Glutamatergic neuron (in vitro differentiated cells): Measurements from ENCODE around the gene ATP2B2. TPM values are rescaled to one million over a fixed set of nuclear protein-coding genes. Genes with fewer than 3 reads are reported as not detected.

ENCODE experiments used
- DNase-seq: peaks from one replicate; pipeline ENCODE4 v3.0.0; 2022
- H3K27ac Mint-ChIP-seq: one replicate; pipeline ENCODE4 v1.8.0; 2020; ENCODE audit warnings: mild to moderate bottlenecking, mixed read lengths, inconsistent platforms; ENCODE audit not compliant: unreplicated experiment
- H3K27me3 Mint-ChIP-seq: one replicate; pipeline ENCODE4 v1.8.0; 2020; ENCODE audit warnings: mild to moderate bottlenecking, moderate library complexity, mixed read lengths, inconsistent platforms; ENCODE audit not compliant: unreplicated experiment
- H3K36me3 Mint-ChIP-seq: one replicate; pipeline ENCODE4 v1.8.0; 2020; ENCODE audit warnings: mild to moderate bottlenecking, mixed read lengths, inconsistent platforms; ENCODE audit not compliant: unreplicated experiment
- H3K4me1 Mint-ChIP-seq: one replicate; pipeline ENCODE4 v1.8.0; 2020; ENCODE audit warnings: mild to moderate bottlenecking, low read depth, mixed read lengths, inconsistent platforms; ENCODE audit not compliant: unreplicated experiment
- H3K4me3 Mint-ChIP-seq: one replicate; pipeline ENCODE4 v1.8.0; 2020; ENCODE audit warnings: mild to moderate bottlenecking, mixed read lengths, inconsistent platforms; ENCODE audit not compliant: unreplicated experiment
- H3K9me3 Mint-ChIP-seq: one replicate; pipeline ENCODE4 v1.8.0; 2020; ENCODE audit warnings: mild to moderate bottlenecking, moderate library complexity, mixed read lengths, inconsistent platforms; ENCODE audit not compliant: unreplicated experiment
- CTCF ChIP-seq: fragments of 200-600 bp; sonication (generic); IDR thresholded peaks from one replicate; pipeline ENCODE4 v1.5.0; 2021; ENCODE audit not compliant: partially characterized antibody, unreplicated experiment
- total RNA-seq: library from RNA; stranded (reverse); fragmentation: NEBNext Ultra II Directional; extraction: Animal tissue kit (Norgen Biotek cat#: 25700); gene quantifications from one replicate; pipeline ENCODE4 v1.2.1, GENCODE V29; 2021; ENCODE audit not compliant: unreplicated experiment

The ATP2B2 gene
- total RNA-seq, 1 donor from 2014 or later: 31.2 TPM

- DNase-seq: no peak
- Mint-ChIP-seq H3K9me3 (peaks cover 4% of the 10 kb centered on the region), H3K27ac (peak overlapping the region; percentile 31)
These were observed 135.0 kb downstream of the ATP2B2 start for GRCh38 chr3:10370429-10370828.

GRCh38 chr3:10368512-10368911 is 136.9 kb downstream of the ATP2B2 start:
- H3K27me3 Mint-ChIP-seq: peaks cover 2% of the 10 kb centered on the region
- H3K4me1 Mint-ChIP-seq: peaks cover 17% of the 10 kb centered on the region
- no peak for TF ChIP-seq CTCF
- peaks cover 7% of the 10 kb centered on the region for H3K9me3 Mint-ChIP-seq
- peaks cover 15% of the 10 kb centered on the region for H3K36me3 Mint-ChIP-seq
- no peak overlapping the region for H3K27ac Mint-ChIP-seq
- no peak overlapping the region for H3K4me3 Mint-ChIP-seq
- no peak for DNase-seq

More at GRCh38 chr3:10370429-10370828, 135.0 kb downstream of the ATP2B2 start:
- Mint-ChIP-seq H3K27me3 (peaks cover 5% of the 10 kb centered on the region), H3K4me3 (no peak overlapping the region), H3K36me3 (peaks cover 9% of the 10 kb centered on the region), H3K4me1 (peaks cover 14% of the 10 kb centered on the region)
- TF ChIP-seq CTCF: no peak

GRCh38 chr3:10367506-10367905 is 137.9 kb downstream of the ATP2B2 start:
- no peak for DNase-seq
- Mint-ChIP-seq H3K9me3 (peaks cover 9% of the 10 kb centered on the region), H3K4me3 (no peak overlapping the region), H3K27ac (peak overlapping the region; percentile 72), H3K4me1 (peaks cover 17% of the 10 kb centered on the region), H3K36me3 (peaks cover 19% of the 10 kb centered on the region), H3K27me3 (peaks cover 2% of the 10 kb centered on the region)
- TF ChIP-seq CTCF: no peak

GRCh38 chr3:10366651-10367101 is 138.7 kb downstream of the ATP2B2 start:
- H3K36me3 Mint-ChIP-seq: peaks cover 22% of the 10 kb centered on the region
- no peak for TF ChIP-seq CTCF
- no peak overlapping the region for H3K4me3 Mint-ChIP-seq
- peaks cover 20% of the 10 kb centered on the region for H3K4me1 Mint-ChIP-seq
- H3K27me3 Mint-ChIP-seq: peaks cover 2% of the 10 kb centered on the region
- H3K27ac Mint-ChIP-seq: peak overlapping the region; percentile 39
- no peak for DNase-seq
- H3K9me3 Mint-ChIP-seq: peaks cover 9% of the 10 kb centered on the region

- H3K4me1 Mint-ChIP-seq: peaks cover 24% of the 10 kb centered on the region
- H3K27me3 Mint-ChIP-seq: peaks cover 2% of the 10 kb centered on the region
- peaks cover 24% of the 10 kb centered on the region for H3K36me3 Mint-ChIP-seq
- no peak overlapping the region for H3K27ac Mint-ChIP-seq
- peaks cover 7% of the 10 kb centered on the region for H3K9me3 Mint-ChIP-seq
- DNase-seq: no peak
- no peak for TF ChIP-seq CTCF
- H3K4me3 Mint-ChIP-seq: no peak overlapping the region
These were observed 139.6 kb downstream of the ATP2B2 start for GRCh38 chr3:10365791-10366190.
